ENCODE data around the gene ATP6V0C. TPM values are rescaled to one million over a fixed set of nuclear protein-coding genes. Genes with fewer than 3 reads are reported as not detected.
A peak's percentile ranks its signal among the peaks of the same experiment; 100 is the strongest.

Gene ATP6V0C
- total RNA-seq, 1 experiment from 2014 or later = 212 TPM

DNA sequence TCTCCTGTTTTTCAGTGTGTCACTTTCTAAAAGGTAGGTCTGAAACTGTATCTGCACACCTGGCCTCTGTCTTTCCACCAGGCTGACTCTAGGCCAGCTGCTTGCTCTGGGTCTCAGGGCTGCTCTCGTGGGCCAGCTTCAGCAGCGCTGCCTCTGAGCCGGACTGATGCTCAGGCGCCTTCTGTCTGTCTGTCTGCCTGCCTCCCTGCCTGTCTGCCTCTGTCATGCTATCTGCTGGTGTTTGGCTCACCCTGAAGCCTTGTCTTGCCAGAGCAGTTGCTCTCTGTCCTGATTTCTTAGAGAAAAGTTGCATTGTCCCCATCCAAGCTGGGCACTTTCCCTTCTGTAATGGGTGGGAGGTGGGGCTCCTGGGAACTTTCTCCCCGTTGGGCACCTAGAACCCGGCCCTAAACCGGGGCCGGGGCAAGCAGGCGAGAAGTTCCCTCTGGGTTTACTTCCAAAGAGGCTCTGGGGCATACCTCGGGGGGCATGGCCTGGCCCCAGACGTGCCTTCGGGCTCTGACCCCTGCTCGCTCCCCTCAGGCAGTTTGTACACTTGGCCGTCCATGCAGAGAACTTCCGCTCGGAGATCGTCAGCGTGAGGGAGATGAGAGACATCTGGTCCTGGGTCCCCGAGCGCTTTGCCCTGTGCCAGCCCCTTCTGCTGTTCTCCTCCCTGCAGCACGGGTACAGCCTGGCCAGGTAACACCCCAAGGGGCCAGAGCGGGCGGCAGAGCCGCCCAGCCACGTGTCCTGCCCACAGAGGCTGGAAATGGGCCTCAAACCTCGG lies 15.9 kb upstream of the ATP6V0C start:
- H3K4me3 Mint-ChIP-seq = no peak overlapping the region
- DNase-seq (ENCODE audit: low spot score) = no peak
- no peak for ATAC-seq
- no peaks in the 10 kb centered on the region for H3K9me3 Mint-ChIP-seq
- H3K36me3 Mint-ChIP-seq = peaks cover 5% of the 10 kb centered on the region
- no peaks in the 10 kb centered on the region for H3K27me3 Mint-ChIP-seq (ENCODE audit: low read depth)
- ChIA-PET POLR2A (no interaction called here), CTCF (interaction anchor here (1.0 kb wide), 1 partner anchor 23 kb away, joined by 3 read pairs; no protein-coding TSS in a partner anchor)
- H3K27ac Mint-ChIP-seq = peak overlapping the region; percentile 16
- peaks cover 4% of the 10 kb centered on the region for H3K4me1 Mint-ChIP-seq
- TF ChIP-seq, protein P1, sequence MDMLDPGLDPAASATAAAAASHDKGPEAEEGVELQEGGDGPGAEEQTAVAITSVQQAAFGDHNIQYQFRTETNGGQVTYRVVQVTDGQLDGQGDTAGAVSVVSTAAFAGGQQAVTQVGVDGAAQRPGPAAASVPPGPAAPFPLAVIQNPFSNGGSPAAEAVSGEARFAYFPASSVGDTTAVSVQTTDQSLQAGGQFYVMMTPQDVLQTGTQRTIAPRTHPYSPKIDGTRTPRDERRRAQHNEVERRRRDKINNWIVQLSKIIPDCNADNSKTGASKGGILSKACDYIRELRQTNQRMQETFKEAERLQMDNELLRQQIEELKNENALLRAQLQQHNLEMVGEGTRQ (CRISPR knock-in tag; IDR thresholded peaks at IDR 0.05) = no peak
- TF ChIP-seq E2F1 (CRISPR knock-in tag; IDR thresholded peaks at IDR 0.05) (no peak), ZBTB43 (CRISPR knock-in tag; IDR thresholded peaks at IDR 0.05) (no peak), ATF1 (CRISPR knock-in tag; IDR thresholded peaks at IDR 0.05) (no peak), RORB (CRISPR knock-in tag; IDR thresholded peaks at IDR 0.05) (no peak), USF1 (CRISPR knock-in tag; IDR thresholded peaks at IDR 0.05) (no peak), ZNF396 (CRISPR knock-in tag; IDR thresholded peaks at IDR 0.05; ENCODE audit: borderline replicate concordance) (no peak)
- TF ChIP-seq, protein P2, sequence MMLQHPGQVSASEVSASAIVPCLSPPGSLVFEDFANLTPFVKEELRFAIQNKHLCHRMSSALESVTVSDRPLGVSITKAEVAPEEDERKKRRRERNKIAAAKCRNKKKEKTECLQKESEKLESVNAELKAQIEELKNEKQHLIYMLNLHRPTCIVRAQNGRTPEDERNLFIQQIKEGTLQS (CRISPR knock-in tag; conservative IDR thresholded peaks at IDR 0.05) = no peak
- TF ChIP-seq, protein P3, sequence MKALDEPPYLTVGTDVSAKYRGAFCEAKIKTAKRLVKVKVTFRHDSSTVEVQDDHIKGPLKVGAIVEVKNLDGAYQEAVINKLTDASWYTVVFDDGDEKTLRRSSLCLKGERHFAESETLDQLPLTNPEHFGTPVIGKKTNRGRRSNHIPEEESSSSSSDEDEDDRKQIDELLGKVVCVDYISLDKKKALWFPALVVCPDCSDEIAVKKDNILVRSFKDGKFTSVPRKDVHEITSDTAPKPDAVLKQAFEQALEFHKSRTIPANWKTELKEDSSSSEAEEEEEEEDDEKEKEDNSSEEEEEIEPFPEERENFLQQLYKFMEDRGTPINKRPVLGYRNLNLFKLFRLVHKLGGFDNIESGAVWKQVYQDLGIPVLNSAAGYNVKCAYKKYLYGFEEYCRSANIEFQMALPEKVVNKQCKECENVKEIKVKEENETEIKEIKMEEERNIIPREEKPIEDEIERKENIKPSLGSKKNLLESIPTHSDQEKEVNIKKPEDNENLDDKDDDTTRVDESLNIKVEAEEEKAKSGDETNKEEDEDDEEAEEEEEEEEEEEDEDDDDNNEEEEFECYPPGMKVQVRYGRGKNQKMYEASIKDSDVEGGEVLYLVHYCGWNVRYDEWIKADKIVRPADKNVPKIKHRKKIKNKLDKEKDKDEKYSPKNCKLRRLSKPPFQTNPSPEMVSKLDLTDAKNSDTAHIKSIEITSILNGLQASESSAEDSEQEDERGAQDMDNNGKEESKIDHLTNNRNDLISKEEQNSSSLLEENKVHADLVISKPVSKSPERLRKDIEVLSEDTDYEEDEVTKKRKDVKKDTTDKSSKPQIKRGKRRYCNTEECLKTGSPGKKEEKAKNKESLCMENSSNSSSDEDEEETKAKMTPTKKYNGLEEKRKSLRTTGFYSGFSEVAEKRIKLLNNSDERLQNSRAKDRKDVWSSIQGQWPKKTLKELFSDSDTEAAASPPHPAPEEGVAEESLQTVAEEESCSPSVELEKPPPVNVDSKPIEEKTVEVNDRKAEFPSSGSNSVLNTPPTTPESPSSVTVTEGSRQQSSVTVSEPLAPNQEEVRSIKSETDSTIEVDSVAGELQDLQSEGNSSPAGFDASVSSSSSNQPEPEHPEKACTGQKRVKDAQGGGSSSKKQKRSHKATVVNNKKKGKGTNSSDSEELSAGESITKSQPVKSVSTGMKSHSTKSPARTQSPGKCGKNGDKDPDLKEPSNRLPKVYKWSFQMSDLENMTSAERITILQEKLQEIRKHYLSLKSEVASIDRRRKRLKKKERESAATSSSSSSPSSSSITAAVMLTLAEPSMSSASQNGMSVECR (CRISPR knock-in tag; IDR thresholded peaks at IDR 0.05; ENCODE audit: borderline replicate concordance) = no peak

DNA sequence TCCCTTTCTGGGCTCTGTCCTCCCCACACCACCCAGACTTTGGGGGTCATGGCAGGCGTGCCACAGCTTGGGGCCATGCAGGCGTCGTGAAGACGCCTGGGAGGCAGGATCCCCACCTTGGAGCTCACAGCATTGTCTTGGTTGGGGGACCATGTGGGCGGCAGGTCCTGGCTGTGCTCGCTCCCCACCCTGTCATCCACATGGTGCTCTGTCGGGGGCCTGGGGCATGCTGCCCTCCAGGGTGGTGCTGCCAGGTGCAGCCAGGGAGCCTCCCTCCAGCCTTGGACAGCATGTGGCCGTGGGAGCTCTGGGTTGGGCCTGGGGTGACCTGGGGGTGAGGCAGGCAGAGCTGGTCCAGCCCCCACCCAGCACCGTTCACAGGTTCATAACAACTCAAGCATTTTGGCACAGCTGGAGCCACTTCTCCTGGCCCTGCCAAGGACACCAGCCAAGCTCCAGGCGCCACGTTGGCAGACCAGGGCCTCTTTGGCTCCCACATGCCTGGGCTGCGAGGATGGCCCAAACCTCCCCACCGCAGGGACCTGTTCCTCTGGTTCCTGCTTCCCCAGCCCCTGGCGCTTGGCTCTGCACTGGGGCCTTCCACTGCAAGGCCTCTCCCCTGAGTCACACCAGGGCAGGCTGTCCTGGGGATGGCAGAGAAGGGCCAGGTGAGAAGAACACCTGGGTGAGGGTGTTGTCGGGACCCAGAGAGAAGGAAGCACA lies 15.1 kb upstream of the ATP6V0C start:
- H3K36me3 Mint-ChIP-seq = peaks cover 5% of the 10 kb centered on the region
- H3K27me3 Mint-ChIP-seq (ENCODE audit: low read depth) = no peaks in the 10 kb centered on the region
- no peak overlapping the region for H3K27ac Mint-ChIP-seq
- H3K9me3 Mint-ChIP-seq = no peaks in the 10 kb centered on the region
- TF ChIP-seq MYBL2 (CRISPR knock-in tag; IDR thresholded peaks at IDR 0.05) (no peak), PRRX2 (CRISPR knock-in tag; IDR thresholded peaks at IDR 0.05) (no peak), TCF7 (CRISPR knock-in tag; IDR thresholded peaks at IDR 0.05; ENCODE audit: low read depth) (no peak), EMX1 (CRISPR knock-in tag; IDR thresholded peaks at IDR 0.05) (no peak), NFYB (CRISPR knock-in tag; conservative IDR thresholded peaks at IDR 0.05; ENCODE audit: low read depth) (no peak), ZNF512 (CRISPR knock-in tag; IDR thresholded peaks at IDR 0.05; ENCODE audit: borderline replicate concordance) (no peak), ZNF121 (CRISPR knock-in tag; IDR thresholded peaks at IDR 0.05) (no peak), ATF1 (CRISPR knock-in tag; IDR thresholded peaks at IDR 0.05) (no peak)
- TF ChIP-seq, protein P4, sequence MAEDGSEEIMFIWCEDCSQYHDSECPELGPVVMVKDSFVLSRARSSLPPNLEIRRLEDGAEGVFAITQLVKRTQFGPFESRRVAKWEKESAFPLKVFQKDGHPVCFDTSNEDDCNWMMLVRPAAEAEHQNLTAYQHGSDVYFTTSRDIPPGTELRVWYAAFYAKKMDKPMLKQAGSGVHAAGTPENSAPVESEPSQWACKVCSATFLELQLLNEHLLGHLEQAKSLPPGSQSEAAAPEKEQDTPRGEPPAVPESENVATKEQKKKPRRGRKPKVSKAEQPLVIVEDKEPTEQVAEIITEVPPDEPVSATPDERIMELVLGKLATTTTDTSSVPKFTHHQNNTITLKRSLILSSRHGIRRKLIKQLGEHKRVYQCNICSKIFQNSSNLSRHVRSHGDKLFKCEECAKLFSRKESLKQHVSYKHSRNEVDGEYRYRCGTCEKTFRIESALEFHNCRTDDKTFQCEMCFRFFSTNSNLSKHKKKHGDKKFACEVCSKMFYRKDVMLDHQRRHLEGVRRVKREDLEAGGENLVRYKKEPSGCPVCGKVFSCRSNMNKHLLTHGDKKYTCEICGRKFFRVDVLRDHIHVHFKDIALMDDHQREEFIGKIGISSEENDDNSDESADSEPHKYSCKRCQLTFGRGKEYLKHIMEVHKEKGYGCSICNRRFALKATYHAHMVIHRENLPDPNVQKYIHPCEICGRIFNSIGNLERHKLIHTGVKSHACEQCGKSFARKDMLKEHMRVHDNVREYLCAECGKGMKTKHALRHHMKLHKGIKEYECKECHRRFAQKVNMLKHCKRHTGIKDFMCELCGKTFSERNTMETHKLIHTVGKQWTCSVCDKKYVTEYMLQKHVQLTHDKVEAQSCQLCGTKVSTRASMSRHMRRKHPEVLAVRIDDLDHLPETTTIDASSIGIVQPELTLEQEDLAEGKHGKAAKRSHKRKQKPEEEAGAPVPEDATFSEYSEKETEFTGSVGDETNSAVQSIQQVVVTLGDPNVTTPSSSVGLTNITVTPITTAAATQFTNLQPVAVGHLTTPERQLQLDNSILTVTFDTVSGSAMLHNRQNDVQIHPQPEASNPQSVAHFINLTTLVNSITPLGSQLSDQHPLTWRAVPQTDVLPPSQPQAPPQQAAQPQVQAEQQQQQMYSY (CRISPR knock-in tag; IDR thresholded peaks at IDR 0.05) = no peak
- DNase-seq (ENCODE audit: low spot score) (no peak), ATAC-seq (no peak)
- POLR2A ChIA-PET = no interaction called here
- H3K4me1 Mint-ChIP-seq = peaks cover 4% of the 10 kb centered on the region
- CTCF ChIA-PET = interaction anchor here (1.0 kb wide), 1 partner anchor 22 kb away, joined by 3 read pairs; no protein-coding TSS in a partner anchor
- no peak overlapping the region for H3K4me3 Mint-ChIP-seq
